Activated CD4-positive, alpha-beta T cell treated with anti-CD3 and anti-CD28 coated beads, Interleukin-2, amount 50 U/mL, for 24 hours (primary cell): Measurements from ENCODE around the gene MGLL.

Experiments
- DNase-seq, 2 donors: peaks; one replicate each; pipeline ENCODE4 v3.0.0-alpha.2; 2020; ENCODE audit warnings: low read depth in 1 of 2, low spot score in 1 of 2

The MGLL gene

GRCh38 chr3:127814325-127814781 is 8.0 kb downstream of the MGLL start:
- no peak for DNase-seq

- no peak for DNase-seq
Observed at GRCh38 chr3:127812151-127812550, 10.2 kb downstream of the MGLL start.

GRCh38 chr3:127811717-127812116 is 10.6 kb downstream of the MGLL start:
- no peak for DNase-seq

- no peak for DNase-seq
Observed at GRCh38 chr3:127809611-127810010, 12.7 kb downstream of the MGLL start.

GRCh38 chr3:127809211-127809610 is 13.1 kb downstream of the MGLL start:
- no peak for DNase-seq

GRCh38 chr3:127808197-127808596 is 14.1 kb downstream of the MGLL start:
- no peak for DNase-seq

- no peak for DNase-seq
Observed at GRCh38 chr3:127805026-127805753, 17.1 kb downstream of the MGLL start.

GRCh38 chr3:127804141-127804540 is 18.2 kb downstream of the MGLL start:
- DNase-seq, result no peak

GRCh38 chr3:127803619-127804018 is 18.7 kb downstream of the MGLL start:
- no peak for DNase-seq

GRCh38 chr3:127802606-127803005 is 19.7 kb downstream of the MGLL start:
- no peak for DNase-seq

GRCh38 chr3:127801731-127802313 is 20.5 kb downstream of the MGLL start:
- DNase-seq, result no peak

- no peak for DNase-seq
Observed at GRCh38 chr3:127800508-127800907, 21.8 kb downstream of the MGLL start.

- no peak for DNase-seq
Observed at GRCh38 chr3:127799476-127800222, 22.7 kb downstream of the MGLL start.

GRCh38 chr3:127798716-127799115 is 23.6 kb downstream of the MGLL start:
- no peak for DNase-seq

GRCh38 chr3:127796831-127797150 is 25.5 kb downstream of the MGLL start:
- DNase-seq, result no peak

GRCh38 chr3:127796045-127796830 is 26.1 kb downstream of the MGLL start:
- no peak for DNase-seq

GRCh38 chr3:127794972-127795371 is 27.3 kb downstream of the MGLL start:
- no peak for DNase-seq

GRCh38 chr3:127794402-127794801 is 27.9 kb downstream of the MGLL start:
- DNase-seq, result no peak

GRCh38 chr3:127792541-127793292 is 29.6 kb downstream of the MGLL start:
- DNase-seq, result no peak

- DNase-seq, result no peak
Observed at GRCh38 chr3:127791221-127791913, 30.9 kb downstream of the MGLL start.
